Measurements from ENCODE around the gene EFNA5. TPM values are rescaled to one million over a fixed set of nuclear protein-coding genes. Genes with fewer than 3 reads are reported as not detected.

EFNA5 gene
- total RNA-seq, 2 donors from 2014 or later: 6.0 to 13.5 TPM

DNA sequence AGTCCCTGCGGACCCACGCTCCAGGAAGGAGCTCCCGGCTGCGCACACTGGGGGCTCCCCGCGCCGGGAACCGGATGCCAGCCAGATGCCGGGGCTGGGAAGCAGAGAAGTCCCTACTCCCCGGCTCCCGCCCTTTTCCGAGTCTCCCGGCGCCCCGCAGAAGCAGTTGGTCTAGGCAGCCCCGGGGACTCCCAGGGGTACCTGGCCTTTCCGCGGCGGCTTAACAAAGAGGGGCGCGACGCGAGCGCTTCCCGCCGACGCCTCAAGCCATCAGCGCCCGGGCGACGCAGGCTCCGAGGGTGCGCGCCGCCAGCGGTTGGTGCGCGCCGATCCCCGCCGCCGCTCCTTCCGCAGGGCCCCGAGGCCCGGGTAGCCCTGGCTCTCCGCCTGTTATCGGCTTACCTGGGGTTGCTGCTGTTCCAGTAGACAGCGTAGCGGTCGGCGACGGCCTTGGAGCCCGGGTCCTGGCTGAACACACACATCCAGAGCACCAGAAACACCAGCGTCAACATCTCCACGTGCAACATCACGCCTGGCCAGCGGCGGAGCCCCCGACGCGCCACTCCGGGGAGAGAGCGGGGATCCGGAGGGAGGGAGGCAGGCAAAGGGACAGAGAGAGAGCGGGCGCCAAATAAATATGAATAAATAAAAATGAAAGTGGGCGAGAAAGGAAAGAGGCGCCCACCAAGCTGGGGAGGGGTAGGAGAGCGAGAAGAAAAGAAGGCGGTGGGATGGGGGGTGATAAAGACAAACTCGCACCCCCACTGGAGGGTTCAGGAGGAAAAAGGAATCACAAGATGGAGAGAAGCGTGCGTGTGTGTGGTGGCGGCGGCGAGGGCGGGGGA is 428 bp downstream of the EFNA5 start:
- no peak for DNase-seq (ENCODE audit: low spot score)
- Histone ChIP-seq H3K27me3 (replicated peaks; ENCODE audit: insufficient read depth) (no peaks in the 10 kb centered on the region), H3K4me1 (ENCODE audit: control insufficient read depth in 1 of 2, low read depth in 2 of 2) (peaks cover 7 to 14% of the 10 kb centered on the region in 2 donors), H3K9me3 (no peaks in the 10 kb centered on the region), H3K36me3 (no peaks in the 10 kb centered on the region), H3K27ac (peak overlapping the region; percentile 76 to 87), H3K4me3 (peak overlapping the region; percentile 77)
- ATAC-seq (ENCODE audit: insufficient number of reproducible peaks, low FRiP score, low read depth): no peak
- TF ChIP-seq, protein P1, sequence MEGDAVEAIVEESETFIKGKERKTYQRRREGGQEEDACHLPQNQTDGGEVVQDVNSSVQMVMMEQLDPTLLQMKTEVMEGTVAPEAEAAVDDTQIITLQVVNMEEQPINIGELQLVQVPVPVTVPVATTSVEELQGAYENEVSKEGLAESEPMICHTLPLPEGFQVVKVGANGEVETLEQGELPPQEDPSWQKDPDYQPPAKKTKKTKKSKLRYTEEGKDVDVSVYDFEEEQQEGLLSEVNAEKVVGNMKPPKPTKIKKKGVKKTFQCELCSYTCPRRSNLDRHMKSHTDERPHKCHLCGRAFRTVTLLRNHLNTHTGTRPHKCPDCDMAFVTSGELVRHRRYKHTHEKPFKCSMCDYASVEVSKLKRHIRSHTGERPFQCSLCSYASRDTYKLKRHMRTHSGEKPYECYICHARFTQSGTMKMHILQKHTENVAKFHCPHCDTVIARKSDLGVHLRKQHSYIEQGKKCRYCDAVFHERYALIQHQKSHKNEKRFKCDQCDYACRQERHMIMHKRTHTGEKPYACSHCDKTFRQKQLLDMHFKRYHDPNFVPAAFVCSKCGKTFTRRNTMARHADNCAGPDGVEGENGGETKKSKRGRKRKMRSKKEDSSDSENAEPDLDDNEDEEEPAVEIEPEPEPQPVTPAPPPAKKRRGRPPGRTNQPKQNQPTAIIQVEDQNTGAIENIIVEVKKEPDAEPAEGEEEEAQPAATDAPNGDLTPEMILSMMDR (IDR thresholded peaks at IDR 0.05): no peak

DNA sequence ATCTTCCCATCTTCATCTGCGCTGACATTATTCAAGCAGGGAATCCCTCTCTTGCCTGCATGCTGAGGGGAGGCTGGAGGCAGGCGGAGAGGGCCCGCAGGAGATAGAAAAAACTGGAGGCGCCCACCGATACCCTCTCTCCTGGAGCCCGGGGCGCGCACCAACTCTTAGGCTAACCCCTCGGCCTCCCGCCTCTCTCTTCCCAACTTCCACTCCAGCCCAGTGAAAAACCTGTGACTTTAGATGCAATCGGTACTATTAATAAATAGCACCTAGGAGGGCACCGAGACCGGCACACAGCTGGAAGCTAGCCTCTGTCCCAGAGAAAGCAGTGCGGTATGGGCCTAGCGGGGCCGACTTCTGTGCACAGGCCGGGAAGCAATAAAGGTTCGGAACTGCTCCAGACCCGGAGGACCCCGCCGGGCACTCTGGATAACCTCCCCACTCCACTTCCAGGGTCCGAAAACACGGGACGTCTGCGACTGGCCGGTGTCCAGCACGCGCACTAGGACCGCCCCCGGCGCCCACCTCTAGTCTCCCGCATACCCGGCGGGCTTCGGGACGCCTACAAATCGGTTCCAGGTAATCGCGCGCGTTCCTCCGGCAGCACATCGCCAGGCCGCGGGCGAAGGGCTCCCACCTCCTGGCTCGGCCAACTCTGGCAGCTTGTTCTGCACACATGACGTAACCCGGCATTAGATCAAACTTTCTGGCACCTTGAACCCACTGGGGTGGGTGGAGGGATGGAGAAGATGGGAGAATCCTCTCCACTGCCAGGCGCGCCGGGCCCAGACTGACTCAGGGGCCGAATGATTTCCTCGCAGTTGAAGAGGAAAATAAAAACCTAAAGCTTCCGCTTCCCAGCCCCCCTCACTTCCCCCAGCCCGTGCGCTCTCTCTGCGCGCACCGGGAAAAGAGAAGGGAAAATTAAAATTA is 1.4 kb downstream of the EFNA5 start:
- Histone ChIP-seq H3K4me1 (ENCODE audit: control insufficient read depth in 1 of 2, low read depth in 2 of 2) (peaks cover 11 to 17% of the 10 kb centered on the region in 2 donors), H3K36me3 (no peaks in the 10 kb centered on the region), H3K9me3 (no peaks in the 10 kb centered on the region), H3K27ac (peak overlapping the region; percentile 76 to 87), H3K27me3 (replicated peaks; ENCODE audit: insufficient read depth) (no peaks in the 10 kb centered on the region), H3K4me3 (peak overlapping the region; percentile 77)
- peak; percentile 11 for DNase-seq (ENCODE audit: low spot score)
- no peak for ATAC-seq (ENCODE audit: insufficient number of reproducible peaks, low FRiP score, low read depth)
- TF ChIP-seq, protein P1 (IDR thresholded peaks at IDR 0.05): no peak

DNA sequence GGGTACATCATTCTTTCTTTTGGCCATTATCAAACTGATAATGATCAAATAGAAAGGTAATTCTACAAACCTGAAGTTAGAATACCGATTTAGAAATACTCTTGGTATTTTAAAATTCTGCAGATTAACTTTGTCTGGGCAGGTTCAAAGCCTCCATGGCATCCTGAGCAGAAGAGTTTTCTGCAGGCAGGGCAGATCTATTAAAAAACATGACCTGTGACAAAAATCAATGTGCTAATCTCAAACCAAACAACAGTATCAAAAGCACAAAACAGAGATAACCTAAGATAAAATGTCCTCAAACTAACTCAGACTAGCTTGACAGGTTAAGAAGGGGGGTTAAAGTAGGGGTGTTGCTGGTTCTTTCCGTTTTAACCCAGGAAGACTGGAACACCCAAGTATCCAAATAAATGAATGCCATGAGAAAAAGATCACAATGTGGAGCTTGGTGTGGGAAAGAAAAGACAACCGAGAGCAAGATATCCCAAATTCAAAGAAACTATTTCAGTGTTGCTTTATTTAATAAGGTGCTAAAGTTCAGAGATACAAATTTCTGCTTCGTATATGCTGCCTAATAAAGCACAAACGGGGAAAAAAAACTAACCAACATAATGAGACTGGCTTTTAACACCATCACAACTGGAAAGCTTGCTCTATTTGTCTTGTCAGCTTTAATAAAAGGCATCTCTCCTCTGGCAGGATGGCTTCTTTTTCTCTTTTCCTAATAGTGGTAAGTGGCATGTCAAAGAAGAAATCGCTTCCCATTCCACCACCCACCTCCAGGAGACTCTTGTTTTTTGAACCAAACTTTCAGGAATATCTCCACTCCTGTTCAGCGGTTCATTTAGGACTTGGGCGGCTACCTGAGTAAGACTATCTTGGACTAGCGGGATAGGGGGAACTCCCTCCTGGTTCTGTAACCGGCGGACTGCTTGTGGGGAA is 2.3 kb downstream of the EFNA5 start:
- peaks cover 11 to 17% of the 10 kb centered on the region in 2 donors for H3K4me1 ChIP-seq (ENCODE audit: control insufficient read depth in 1 of 2, low read depth in 2 of 2)
- H3K27ac ChIP-seq: peak overlapping the region; percentile 76 to 87

DNA sequence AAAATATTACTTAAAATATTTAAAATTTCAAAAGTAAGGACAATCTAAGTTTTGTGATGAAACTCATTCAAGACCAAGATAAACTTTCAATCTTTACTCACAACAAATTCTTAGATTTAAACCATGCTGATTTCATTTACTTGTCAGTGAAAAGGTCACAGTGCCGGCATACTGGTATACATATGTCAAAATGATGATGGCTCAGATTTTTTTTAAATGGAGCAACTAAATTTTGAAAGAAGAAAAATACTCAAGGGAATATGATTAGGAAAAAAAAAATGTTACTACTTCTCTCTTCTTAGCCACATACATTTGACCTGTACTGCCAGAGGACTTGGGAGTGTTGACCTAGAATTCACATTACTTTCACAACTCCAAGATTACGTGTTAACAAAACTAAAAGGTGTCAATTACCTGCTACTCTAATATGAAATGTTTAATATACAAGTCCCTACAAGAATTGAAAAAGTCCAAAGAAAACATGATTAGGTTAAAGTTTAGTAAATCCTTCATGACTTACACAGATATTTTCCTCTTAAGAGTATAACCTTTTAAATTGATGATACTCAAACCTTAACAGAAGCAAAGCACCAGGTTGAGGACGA is 4.6 kb downstream of the EFNA5 start:
- Histone ChIP-seq H3K27ac (no peak overlapping the region), H3K9me3 (no peaks in the 10 kb centered on the region), H3K4me1 (ENCODE audit: control insufficient read depth in 1 of 2, low read depth in 2 of 2) (peaks cover 11 to 17% of the 10 kb centered on the region in 2 donors), H3K27me3 (replicated peaks; ENCODE audit: insufficient read depth) (no peaks in the 10 kb centered on the region), H3K36me3 (no peaks in the 10 kb centered on the region), H3K4me3 (no peak overlapping the region)
- ATAC-seq (ENCODE audit: insufficient number of reproducible peaks, low FRiP score, low read depth) (no peak), DNase-seq (ENCODE audit: low spot score) (no peak)
- TF ChIP-seq, protein P1 (IDR thresholded peaks at IDR 0.05): no peak

More for the DNA sequence above, 2.3 kb downstream of the EFNA5 start:
- Histone ChIP-seq H3K36me3 (no peaks in the 10 kb centered on the region), H3K27me3 (replicated peaks; ENCODE audit: insufficient read depth) (no peaks in the 10 kb centered on the region), H3K9me3 (no peaks in the 10 kb centered on the region), H3K4me3 (peak overlapping the region; percentile 77)
- TF ChIP-seq, protein P1 (IDR thresholded peaks at IDR 0.05): no peak
- no peak for ATAC-seq (ENCODE audit: insufficient number of reproducible peaks, low FRiP score, low read depth)
- DNase-seq (ENCODE audit: low spot score): no peak
